Astrocyte of the spinal cord (primary cell): ENCODE data around the gene RAB3IP.
"Not testable (repeated sequence)": the region's sequence is repeated elsewhere in the genome, so short reads cannot be mapped to it uniquely, and the experiment has no call there.

ENCODE experiments used
- DNase-seq: peaks from one replicate; pipeline ENCODE4 v3.0.0; 2011; ENCODE audit warnings: low read depth, low spot score
- H3K4me3 ChIP-seq: 2 replicates; pipeline ENCODE4 v1.5.1; 2011; ENCODE audit warnings: low read depth, mild to moderate bottlenecking, low read length, moderate library complexity
- in situ Hi-C: cut with HindIII; loops from 2 replicates; pipeline ENCODE4 v1.10.0; 2017; ENCODE audit warnings: low sequenced_read_pairs
- TF ChIP-seq, protein P1 (sequence below): IDR thresholded peaks from 2 replicates; pipeline ENCODE4 v1.5.1; 2012; ENCODE audit warnings: low read depth, mild to moderate bottlenecking, low read length, inconsistent platforms

The RAB3IP gene

DNA sequence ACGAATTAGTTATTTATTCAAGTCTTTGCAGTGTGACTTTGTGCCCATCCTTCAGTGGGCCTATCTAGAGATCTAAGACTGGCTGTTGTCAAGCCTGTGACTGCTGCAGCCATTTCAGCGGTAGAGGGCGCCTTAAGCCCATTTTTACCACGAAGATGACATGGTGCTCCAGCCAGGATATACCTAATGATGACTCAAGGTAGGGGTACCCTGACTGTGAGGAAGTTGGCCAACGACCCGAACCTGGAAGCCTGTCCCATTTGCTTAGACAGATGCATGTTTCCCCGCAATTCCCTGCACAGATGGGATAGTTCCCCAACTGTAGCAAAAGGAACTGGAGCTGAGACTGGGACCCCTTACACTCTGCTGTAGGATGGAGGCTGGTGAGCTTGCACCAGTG, 41.3 kb downstream of the RAB3IP start:
- DNase-seq: peak; percentile 42
- in situ Hi-C loops: no loop called here
- TF ChIP-seq, protein P1, sequence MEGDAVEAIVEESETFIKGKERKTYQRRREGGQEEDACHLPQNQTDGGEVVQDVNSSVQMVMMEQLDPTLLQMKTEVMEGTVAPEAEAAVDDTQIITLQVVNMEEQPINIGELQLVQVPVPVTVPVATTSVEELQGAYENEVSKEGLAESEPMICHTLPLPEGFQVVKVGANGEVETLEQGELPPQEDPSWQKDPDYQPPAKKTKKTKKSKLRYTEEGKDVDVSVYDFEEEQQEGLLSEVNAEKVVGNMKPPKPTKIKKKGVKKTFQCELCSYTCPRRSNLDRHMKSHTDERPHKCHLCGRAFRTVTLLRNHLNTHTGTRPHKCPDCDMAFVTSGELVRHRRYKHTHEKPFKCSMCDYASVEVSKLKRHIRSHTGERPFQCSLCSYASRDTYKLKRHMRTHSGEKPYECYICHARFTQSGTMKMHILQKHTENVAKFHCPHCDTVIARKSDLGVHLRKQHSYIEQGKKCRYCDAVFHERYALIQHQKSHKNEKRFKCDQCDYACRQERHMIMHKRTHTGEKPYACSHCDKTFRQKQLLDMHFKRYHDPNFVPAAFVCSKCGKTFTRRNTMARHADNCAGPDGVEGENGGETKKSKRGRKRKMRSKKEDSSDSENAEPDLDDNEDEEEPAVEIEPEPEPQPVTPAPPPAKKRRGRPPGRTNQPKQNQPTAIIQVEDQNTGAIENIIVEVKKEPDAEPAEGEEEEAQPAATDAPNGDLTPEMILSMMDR: peak; percentile 60
- no peak overlapping the region for H3K4me3 ChIP-seq

DNA sequence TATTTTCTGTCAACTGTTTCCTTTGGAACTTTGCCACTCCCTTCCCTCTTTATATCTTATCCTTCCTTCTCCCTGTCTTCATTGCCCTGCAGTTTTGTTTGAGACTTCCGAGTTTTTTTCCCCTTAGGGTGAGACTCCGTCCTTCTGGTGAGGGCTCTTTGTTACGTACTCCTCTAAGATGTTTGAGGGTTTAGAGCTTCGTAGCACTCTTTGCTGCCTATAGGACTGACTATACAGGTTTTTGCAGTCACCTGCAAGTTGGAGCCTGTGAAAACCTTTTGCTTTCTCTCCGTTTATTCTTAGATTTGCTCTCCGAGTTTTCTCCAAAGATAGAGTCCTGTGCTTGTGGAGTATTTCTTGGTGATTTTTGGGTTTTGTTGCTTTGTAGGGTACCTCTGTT, 44.7 kb downstream of the RAB3IP start:
- no peak for DNase-seq
- in situ Hi-C loops: no loop called here
- TF ChIP-seq, protein P1: no peak
- no peak overlapping the region for H3K4me3 ChIP-seq

DNA sequence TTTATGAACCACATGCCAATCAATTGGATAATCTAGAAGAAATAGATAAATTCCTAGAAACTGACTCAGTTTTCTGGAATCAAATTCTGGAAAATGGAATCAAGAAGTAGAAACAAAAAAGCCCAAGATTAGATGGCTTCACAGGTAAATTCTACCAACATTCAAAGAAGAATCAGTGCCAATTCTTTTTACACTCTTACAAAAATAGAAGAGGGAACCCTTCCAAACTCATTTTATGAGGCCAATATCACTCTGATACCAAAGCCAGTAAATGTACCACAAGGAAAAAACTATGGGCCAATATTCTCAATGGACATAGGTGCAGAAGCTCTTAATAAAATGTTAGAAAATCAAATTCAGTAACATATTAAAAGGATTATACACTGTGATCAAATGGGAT, 50.7 kb downstream of the RAB3IP start:
- in situ Hi-C loops: no loop called here
- no peak overlapping the region for H3K4me3 ChIP-seq
- DNase-seq: no peak
- TF ChIP-seq, protein P1: no peak

DNA sequence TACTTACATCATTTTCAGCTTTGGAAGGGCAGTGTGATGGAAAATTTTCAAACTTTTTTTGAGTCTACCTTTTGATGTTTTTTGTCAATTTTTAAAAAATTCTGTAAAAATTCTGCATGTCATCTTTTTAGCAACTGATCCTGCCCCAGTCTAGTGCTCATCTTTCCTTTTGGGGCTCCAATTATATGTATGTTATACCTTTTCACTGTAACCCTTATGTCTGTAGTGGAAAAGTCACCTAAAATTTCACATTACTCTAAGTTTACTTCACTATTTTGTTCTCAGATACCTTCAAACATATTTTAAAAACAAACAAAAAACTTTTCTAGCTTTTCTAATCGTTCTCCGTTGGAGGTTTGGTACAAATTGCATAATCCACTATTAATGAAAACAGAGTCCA, 53.9 kb downstream of the RAB3IP start:
- in situ Hi-C loops: no loop called here
- peak; percentile 9 for DNase-seq
- no peak overlapping the region for H3K4me3 ChIP-seq
- TF ChIP-seq, protein P1: no peak

DNA sequence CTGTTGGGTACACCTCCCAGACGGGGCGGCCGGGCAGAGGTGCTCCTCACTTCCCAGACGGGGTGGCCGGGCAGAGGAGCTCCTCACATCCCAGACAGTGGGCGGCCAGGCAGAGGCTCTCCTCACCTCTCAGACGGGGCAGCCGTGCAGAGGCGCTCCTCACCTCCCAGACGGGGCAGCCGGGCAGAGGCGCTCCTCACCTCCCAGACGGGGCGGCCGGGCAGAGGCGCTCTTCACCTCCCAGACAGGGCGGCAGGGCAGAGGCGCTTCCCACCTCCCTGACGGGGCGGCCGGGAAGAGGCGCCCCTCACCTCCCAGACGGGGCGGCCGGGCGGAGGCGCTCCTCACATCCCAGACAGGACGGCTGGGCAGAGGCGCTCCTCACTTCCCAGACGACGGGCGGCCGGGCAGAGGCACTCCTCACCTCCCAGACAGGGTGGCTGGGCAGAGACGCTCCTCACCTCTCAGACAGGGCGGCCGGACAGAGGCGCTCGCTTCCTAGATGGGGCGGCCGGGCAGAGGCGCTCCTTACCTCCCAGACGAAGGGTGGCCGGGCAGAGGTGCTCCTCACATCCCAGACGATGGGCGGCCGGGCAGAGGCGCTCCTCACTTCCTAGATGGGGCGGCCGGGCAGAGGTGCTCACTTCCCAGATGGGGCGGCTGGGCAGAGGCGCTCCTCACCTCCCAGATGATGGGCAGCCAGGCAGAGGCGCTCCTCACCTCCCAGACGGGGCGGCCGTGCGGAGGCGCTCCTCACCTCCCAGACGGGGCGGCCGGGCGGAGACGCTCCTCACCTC, 68.6 kb downstream of the RAB3IP start:
- H3K4me3 ChIP-seq, in situ Hi-C loops, DNase-seq: not testable (repeated sequence)

DNA sequence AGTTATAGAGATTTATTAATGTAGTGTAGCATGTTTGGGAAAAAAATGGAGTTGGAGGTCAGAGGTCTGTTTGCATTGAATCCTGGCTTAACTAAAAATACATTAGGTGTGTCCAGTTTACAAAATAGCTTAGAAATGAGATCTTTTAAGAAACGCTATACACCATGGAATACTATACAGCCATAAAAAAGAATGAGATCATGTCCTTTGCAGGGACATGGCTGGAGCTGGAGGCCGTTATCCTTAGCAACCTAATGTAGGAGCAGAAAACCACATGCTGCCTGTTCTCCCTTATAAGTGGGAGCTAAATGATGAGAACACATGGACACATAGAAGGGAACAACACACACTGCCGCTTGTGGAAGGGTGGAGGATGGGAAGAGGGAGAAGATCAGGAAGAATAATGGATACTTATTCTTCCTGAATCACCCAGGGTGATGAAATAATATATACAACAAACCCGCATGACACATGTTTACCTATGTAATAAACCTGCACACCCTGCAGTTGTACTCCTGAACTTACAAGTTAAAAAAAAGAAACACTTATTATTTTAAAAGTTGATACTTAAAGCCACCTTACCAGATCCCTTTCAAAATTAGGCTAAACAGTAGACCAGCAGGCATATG, 72.3 kb downstream of the RAB3IP start:
- H3K4me3 ChIP-seq: no peak overlapping the region
- in situ Hi-C loops: no loop called here
- DNase-seq: no peak
- TF ChIP-seq, protein P1: no peak

DNA sequence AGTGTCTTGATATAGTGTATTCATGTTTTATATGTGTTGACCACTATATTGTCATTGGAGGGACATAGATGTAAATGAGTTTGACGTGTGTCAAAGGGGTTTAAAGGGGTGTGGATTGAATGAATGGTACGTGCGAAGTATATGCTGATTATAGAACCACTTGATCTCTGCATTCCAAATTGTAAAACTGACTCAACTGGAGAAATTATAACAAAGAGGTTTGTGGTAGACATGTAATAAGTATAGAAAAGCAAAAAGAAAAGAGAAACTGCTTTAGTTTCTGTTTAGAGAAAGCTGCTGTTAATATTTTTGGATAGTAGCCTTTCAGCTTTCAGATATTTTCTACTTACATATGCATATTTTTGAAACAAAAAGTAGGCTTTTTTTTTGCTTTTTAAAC, 77.4 kb downstream of the RAB3IP start:
- DNase-seq: no peak
- in situ Hi-C loops: no loop called here
- TF ChIP-seq, protein P1: no peak
- H3K4me3 ChIP-seq: no peak overlapping the region
